Vagina (tissue), 2 donors: ENCODE measurements around the gene S100A7A. TPM values are rescaled to one million over a fixed set of nuclear protein-coding genes. Genes with fewer than 3 reads are reported as not detected.
A peak's percentile ranks its signal among the peaks of the same experiment; 100 is the strongest.
"Not testable (repeated sequence)": the region's sequence is repeated elsewhere in the genome, so short reads cannot be mapped to it uniquely, and the experiment has no call there.

Experiments
- DNase-seq, 2 donors: peaks; one replicate each; pipeline ENCODE4 v3.0.0-alpha.2; 2017; ENCODE audit errors: extremely low spot score in 2 of 2
- H3K27ac ChIP-seq: fragments of 200-600 bp; sonication (generic); one replicate; pipeline ENCODE4 v1.5.1; 2019
- H3K27me3 ChIP-seq: fragments of 200-600 bp; sonication (generic); one replicate; pipeline ENCODE4 v1.5.1; 2019
- H3K36me3 ChIP-seq, 2 donors: fragments of 200-600 bp; sonication (generic); one replicate each; pipeline ENCODE4 v1.5.1; 2017 to 2019
- H3K4me1 ChIP-seq: fragments of 200-600 bp; sonication (generic); one replicate; pipeline ENCODE4 v1.5.1; 2019
- H3K4me3 ChIP-seq, 2 donors: fragments of 200-600 bp; sonication (generic); 1 replicate in 1 of 2; 2 replicates in 1 of 2; pipeline ENCODE4 v1.5.1; 2016 to 2019
- H3K9me3 ChIP-seq: fragments of 200-600 bp; sonication (generic); one replicate; pipeline ENCODE4 v1.5.1; 2019
- CTCF ChIP-seq, 3 experiments: fragments of 450-650 bp in 2 of 3; fragments of 200-600 bp in 1 of 3; sonication (generic) in 1 of 3; IDR thresholded peaks; one replicate each; pipeline ENCODE4 v1.5.1; 2017 to 2019; ENCODE audit warnings: antibody characterized with exemption in 3 of 3, mild to moderate bottlenecking in 2 of 3, moderate library complexity in 2 of 3
- POLR2A ChIP-seq, 2 donors: fragments of 450-650 bp; IDR thresholded peaks; one replicate each; pipeline ENCODE4 v1.6.1; 2017; ENCODE audit warnings: antibody characterized with exemption in 2 of 2, mild to moderate bottlenecking in 2 of 2, moderate library complexity in 2 of 2
- POLR2AphosphoS5 ChIP-seq, 2 donors: sonication (generic); formaldehyde crosslinking; IDR thresholded peaks; one replicate each; pipeline ENCODE4 v1.9.0; 2017; ENCODE audit warnings: antibody characterized with exemption in 2 of 2, mild to moderate bottlenecking in 2 of 2, low read depth in 1 of 2; ENCODE audit not compliant: insufficient read depth in 1 of 2
- intact Hi-C: fragments of 100-400 bp; cut with DNase I; formaldehyde crosslinking; loops from one replicate; pipeline ENCODE4 v1.15.1; 2023
- total RNA-seq: library from RNA; depleted of rRNA; stranded (reverse); fragments of >200 nt; gene quantifications from one replicate; pipeline ENCODE4 v1.2.3, GENCODE V29; 2016

Gene S100A7A
- total RNA-seq, 1 donor from 2014 or later = not detected

- Histone ChIP-seq H3K4me1 (no peaks in the 10 kb centered on the region), H3K4me3 (no peak overlapping the region), H3K27ac (no peak overlapping the region), H3K9me3 (no peaks in the 10 kb centered on the region), H3K36me3 (no peaks in the 10 kb centered on the region), H3K27me3 (no peaks in the 10 kb centered on the region)
- peak; percentile 49 to 67 for DNase-seq
- TF ChIP-seq POLR2AphosphoS5 (IDR thresholded peaks at IDR 0.05; ENCODE audit: insufficient read depth in 1 of 2, low read depth in 1 of 2) (no peak), POLR2A (IDR thresholded peaks at IDR 0.05) (no peak), CTCF (IDR thresholded peaks at IDR 0.05) (no peak)
- intact Hi-C loops = no loop called here
These were observed 27.2 kb downstream of the S100A7A start for GRCh38 chr1:153443486-153443885.

- Histone ChIP-seq H3K4me1 (no peaks in the 10 kb centered on the region), H3K27me3 (no peaks in the 10 kb centered on the region), H3K9me3 (no peaks in the 10 kb centered on the region), H3K27ac (no peak overlapping the region), H3K4me3 (no peak overlapping the region), H3K36me3 (no peaks in the 10 kb centered on the region)
- peak in 1 of 2 donors; percentile 49 for DNase-seq
- intact Hi-C loops = no loop called here
- TF ChIP-seq POLR2AphosphoS5 (IDR thresholded peaks at IDR 0.05; ENCODE audit: insufficient read depth in 1 of 2, low read depth in 1 of 2) (no peak), CTCF (IDR thresholded peaks at IDR 0.05) (no peak), POLR2A (IDR thresholded peaks at IDR 0.05) (no peak)
These were observed 27.8 kb downstream of the S100A7A start for GRCh38 chr1:153444078-153444477.

- H3K4me1 ChIP-seq = no peaks in the 10 kb centered on the region
- H3K9me3 ChIP-seq = no peaks in the 10 kb centered on the region
- intact Hi-C loops = no loop called here
- no peaks in the 10 kb centered on the region for H3K36me3 ChIP-seq
- DNase-seq = no peak
- no peak overlapping the region for H3K4me3 ChIP-seq
- no peak overlapping the region for H3K27ac ChIP-seq
- no peak for TF ChIP-seq POLR2A (IDR thresholded peaks at IDR 0.05)
- TF ChIP-seq POLR2AphosphoS5 (IDR thresholded peaks at IDR 0.05; ENCODE audit: insufficient read depth in 1 of 2, low read depth in 1 of 2) = no peak
- no peak for TF ChIP-seq CTCF (IDR thresholded peaks at IDR 0.05)
- H3K27me3 ChIP-seq = no peaks in the 10 kb centered on the region
These were observed 31.3 kb downstream of the S100A7A start for GRCh38 chr1:153447498-153448170.

GRCh38 chr1:153448851-153449250 lies 32.5 kb downstream of the S100A7A start:
- H3K4me1 ChIP-seq, H3K36me3 ChIP-seq, DNase-seq, H3K27ac ChIP-seq, H3K9me3 ChIP-seq, H3K4me3 ChIP-seq, intact Hi-C loops, H3K27me3 ChIP-seq: not testable (repeated sequence)

- no peak for TF ChIP-seq POLR2A (IDR thresholded peaks at IDR 0.05)
- no peak for TF ChIP-seq CTCF (IDR thresholded peaks at IDR 0.05)
- no peak for TF ChIP-seq POLR2AphosphoS5 (IDR thresholded peaks at IDR 0.05; ENCODE audit: insufficient read depth in 1 of 2, low read depth in 1 of 2)
- no peak for DNase-seq
- intact Hi-C loops = no loop called here
These were observed 40.1 kb downstream of the S100A7A start for GRCh38 chr1:153456396-153456795.

More at GRCh38 chr1:153456396-153456795, 40.1 kb downstream of the S100A7A start:
- H3K9me3 ChIP-seq = no peaks in the 10 kb centered on the region
- no peak overlapping the region for H3K4me3 ChIP-seq
- no peaks in the 10 kb centered on the region for H3K36me3 ChIP-seq
- no peak overlapping the region for H3K27ac ChIP-seq
- no peaks in the 10 kb centered on the region for H3K27me3 ChIP-seq
- H3K4me1 ChIP-seq = no peaks in the 10 kb centered on the region
